HG02981 (cell line): ENCODE measurements around the gene PROKR1.
"Not testable (repeated sequence)": the region's sequence is repeated elsewhere in the genome, so short reads cannot be mapped to it uniquely, and the experiment has no call there.

Experiments used
- ATAC-seq: cut with Tn5 transposase; IDR thresholded peaks from one replicate; pipeline ENCODE4 v1.9.1; 2021; ENCODE audit warnings: mild to moderate bottlenecking, moderate library complexity; ENCODE audit not compliant: unreplicated experiment

Gene PROKR1

GRCh38 chr2:68643011-68643873, at the start of gene PROKR1:
TSS of gene PROKR1 (plus strand) at chr2:68643579. CDS start at chr2:68645822, 2,243 bp downstream.
- no peak for ATAC-seq

GRCh38 chr2:68594041-68594440, 49.3 kb upstream of the PROKR1 start:
- no peak for ATAC-seq

GRCh38 chr2:68594674-68595492, 48.5 kb upstream of the PROKR1 start:
- ATAC-seq = peak; percentile 70

GRCh38 chr2:68595493-68595785, 47.9 kb upstream of the PROKR1 start:
- not testable (repeated sequence) for ATAC-seq

- ATAC-seq = not testable (repeated sequence)
Measured at GRCh38 chr2:68600495-68600894, 42.9 kb upstream of the PROKR1 start.

- no peak for ATAC-seq
Measured at GRCh38 chr2:68603059-68603458, 40.3 kb upstream of the PROKR1 start.

- no peak for ATAC-seq
Measured at GRCh38 chr2:68604077-68604476, 39.3 kb upstream of the PROKR1 start.

- no peak for ATAC-seq
Measured at GRCh38 chr2:68605939-68606338, 37.4 kb upstream of the PROKR1 start.

- no peak for ATAC-seq
Measured at GRCh38 chr2:68606759-68607158, 36.6 kb upstream of the PROKR1 start.

GRCh38 chr2:68607837-68608236, 35.5 kb upstream of the PROKR1 start:
- ATAC-seq = no peak

GRCh38 chr2:68612765-68613519, 30.4 kb upstream of the PROKR1 start:
- no peak for ATAC-seq

GRCh38 chr2:68620772-68621171, 22.6 kb upstream of the PROKR1 start:
- no peak for ATAC-seq

- no peak for ATAC-seq
Measured at GRCh38 chr2:68623820-68624219, 19.6 kb upstream of the PROKR1 start.

- no peak for ATAC-seq
Measured at GRCh38 chr2:68627615-68628014, 15.8 kb upstream of the PROKR1 start.

GRCh38 chr2:68632021-68632420, 11.4 kb upstream of the PROKR1 start:
- ATAC-seq = no peak

GRCh38 chr2:68637047-68637446, 6.3 kb upstream of the PROKR1 start:
- no peak for ATAC-seq

GRCh38 chr2:68643874-68644485, 601 bp downstream of the PROKR1 start:
- no peak for ATAC-seq

GRCh38 chr2:68645523-68645922, 2.1 kb downstream of the PROKR1 start:
- no peak for ATAC-seq

- ATAC-seq = no peak
Measured at GRCh38 chr2:68646303-68646702, 2.9 kb downstream of the PROKR1 start.

- no peak for ATAC-seq
Measured at GRCh38 chr2:68650645-68651044, 7.3 kb downstream of the PROKR1 start.

GRCh38 chr2:68653034-68653433, 9.7 kb downstream of the PROKR1 start:
- ATAC-seq = no peak
